GM12873 (cell line): Measurements from ENCODE around the gene FRAT2.

Experiments used
- CTCF ChIP-seq: IDR thresholded peaks from 2 replicates; pipeline ENCODE4 v1.5.1; 2012; ENCODE audit warnings: low read depth, mild to moderate bottlenecking, moderate library complexity, low read length, control low read depth; ENCODE audit not compliant: insufficient read depth; ENCODE audit errors: missing control alignments

Gene FRAT2

GRCh38 chr10:97321032-97321803 lies 13.3 kb downstream of the FRAT2 start:
- TF ChIP-seq CTCF: no peak

GRCh38 chr10:97320480-97321031 lies 14.0 kb downstream of the FRAT2 start:
- TF ChIP-seq CTCF: no peak

- TF ChIP-seq CTCF: peak; percentile 15
Measured at GRCh38 chr10:97319671-97320479, 14.7 kb downstream of the FRAT2 start.

GRCh38 chr10:97318772-97319651 lies 15.5 kb downstream of the FRAT2 start, which contains the start of gene FRAT1:
Gene FRAT1 (plus strand): TSS chr10:97319271. CDS start chr10:97319454, 183 bp downstream.
- TF ChIP-seq CTCF: no peak

GRCh38 chr10:97314671-97315070 lies 19.9 kb downstream of the FRAT2 start:
- no peak for TF ChIP-seq CTCF

- TF ChIP-seq CTCF: no peak
Measured at GRCh38 chr10:97312897-97313296, 21.6 kb downstream of the FRAT2 start.
